ENCODE measurements around the gene SLCO4A1. TPM values are rescaled to one million over a fixed set of nuclear protein-coding genes. Genes with fewer than 3 reads are reported as not detected.

The SLCO4A1 gene
- total and polyA plus RNA-seq, 2 donors (not counting 3 experiments of a cell fraction or from before 2014, with no cell fraction given), result 1.4 to 4.1 TPM

GRCh38 chr20:62606016-62606415, 36.3 kb upstream of the SLCO4A1 start:
- H3K79me2 ChIP-seq (ENCODE audit: control insufficient read depth, insufficient read depth, low read length), result no peaks in the 10 kb centered on the region
- H4K20me1 ChIP-seq (replicated peaks; ENCODE audit: control insufficient read depth, extremely low read depth, insufficient read depth, low read length), result no peaks in the 10 kb centered on the region
- FAIRE-seq (no peak), DNase-seq (ENCODE audit: low read depth, low spot score) (no peak)
- H3K4me1 ChIP-seq (ENCODE audit: control insufficient read depth, extremely low read depth, insufficient read depth, low read length), result peaks cover 16% of the 10 kb centered on the region
- H3K27me3 ChIP-seq (ENCODE audit: control insufficient read depth in 2 of 2, insufficient read depth in 2 of 2, low read length in 2 of 2), result peaks cover 0 to 1% of the 10 kb centered on the region in 2 experiments
- no peak overlapping the region for H3K27ac ChIP-seq (ENCODE audit: insufficient read depth, low read depth, low read length)
- intact Hi-C loops (cut with micrococcal nuclease) (no loop called here), dilution Hi-C loops (cut with MboI; ENCODE audit: extremely low pct_ligation_motif_present, low sequenced_read_pairs) (no loop called here)
- H3K9me3 ChIP-seq (replicated peaks; ENCODE audit: control insufficient read depth, insufficient read depth, low read length), result no peaks in the 10 kb centered on the region
- ChIA-PET POLR2A (no interaction called here), CTCF (interaction anchor here (2.8 kb wide), 1 partner anchor 12 kb away, joined by 15 read pairs; no protein-coding TSS in a partner anchor)
- no TSS peak for BruUV-seq (replicated peaks)
- no peak overlapping the region for H3K4me2 ChIP-seq (ENCODE audit: insufficient read depth, low read length)
- no peak overlapping the region for H3K4me3 ChIP-seq (replicated peaks in 1 of 3; ENCODE audit: insufficient read depth in 1 of 3, low read depth in 1 of 3, low read length in 3 of 3)
- no peaks in the 10 kb centered on the region for H3K9me1 ChIP-seq (replicated peaks; ENCODE audit: control insufficient read depth, extremely low read depth, insufficient read depth, low read length)
- no peak for TF ChIP-seq MAX (IDR thresholded peaks at IDR 0.05; ENCODE audit: insufficient read depth, insufficient read length)
- no peak for TF ChIP-seq FOS (IDR thresholded peaks at IDR 0.05; ENCODE audit: borderline replicate concordance, insufficient read depth, low read length)
- no peak for TF ChIP-seq MYC (IDR thresholded peaks at IDR 0.05; ENCODE audit: low read depth, low read length)
- TF ChIP-seq EZH2 (IDR thresholded peaks at IDR 0.05; ENCODE audit: borderline replicate concordance, low read depth, low read length, severe bottlenecking), result no peak
- no peak for TF ChIP-seq GATA2 (IDR thresholded peaks at IDR 0.05; ENCODE audit: insufficient read depth, insufficient read length, low read depth, low read length)
- TF ChIP-seq POLR2AphosphoS5 (IDR thresholded peaks at IDR 0.05; ENCODE audit: insufficient read depth, low read depth, low read length), result no peak
- no peak for TF ChIP-seq POLR2A (IDR thresholded peaks at IDR 0.05; ENCODE audit: low read depth, low read length)
- TF ChIP-seq, protein P1, sequence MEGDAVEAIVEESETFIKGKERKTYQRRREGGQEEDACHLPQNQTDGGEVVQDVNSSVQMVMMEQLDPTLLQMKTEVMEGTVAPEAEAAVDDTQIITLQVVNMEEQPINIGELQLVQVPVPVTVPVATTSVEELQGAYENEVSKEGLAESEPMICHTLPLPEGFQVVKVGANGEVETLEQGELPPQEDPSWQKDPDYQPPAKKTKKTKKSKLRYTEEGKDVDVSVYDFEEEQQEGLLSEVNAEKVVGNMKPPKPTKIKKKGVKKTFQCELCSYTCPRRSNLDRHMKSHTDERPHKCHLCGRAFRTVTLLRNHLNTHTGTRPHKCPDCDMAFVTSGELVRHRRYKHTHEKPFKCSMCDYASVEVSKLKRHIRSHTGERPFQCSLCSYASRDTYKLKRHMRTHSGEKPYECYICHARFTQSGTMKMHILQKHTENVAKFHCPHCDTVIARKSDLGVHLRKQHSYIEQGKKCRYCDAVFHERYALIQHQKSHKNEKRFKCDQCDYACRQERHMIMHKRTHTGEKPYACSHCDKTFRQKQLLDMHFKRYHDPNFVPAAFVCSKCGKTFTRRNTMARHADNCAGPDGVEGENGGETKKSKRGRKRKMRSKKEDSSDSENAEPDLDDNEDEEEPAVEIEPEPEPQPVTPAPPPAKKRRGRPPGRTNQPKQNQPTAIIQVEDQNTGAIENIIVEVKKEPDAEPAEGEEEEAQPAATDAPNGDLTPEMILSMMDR (IDR thresholded peaks at IDR 0.05; ENCODE audit: extremely low read depth in 1 of 2, insufficient read depth in 1 of 2, low read depth in 1 of 2, low read length in 2 of 2), result no peak
- TF ChIP-seq JUN (IDR thresholded peaks at IDR 0.05; ENCODE audit: borderline replicate concordance, insufficient read depth, insufficient read length, low read depth), result no peak
- H3K36me3 ChIP-seq (ENCODE audit: control insufficient read depth in 2 of 2, extremely low read depth in 1 of 2, insufficient read depth in 2 of 2, low read length in 2 of 2), result no peaks in the 10 kb centered on the region
- no peak overlapping the region for H3K9ac ChIP-seq (replicated peaks; ENCODE audit: extremely low read depth, insufficient read depth, low read length)
- H2AFZ ChIP-seq (ENCODE audit: low read depth, low read length), result peak overlapping the region; percentile 60
